ENCODE measurements around the gene GRIP2. TPM values are rescaled to one million over a fixed set of nuclear protein-coding genes. Genes with fewer than 3 reads are reported as not detected.

GRIP2 gene
- total RNA-seq, 3 donors from 2014 or later (not counting 1 experiment from before 2014, with no cell fraction given), result not detected

DNA sequence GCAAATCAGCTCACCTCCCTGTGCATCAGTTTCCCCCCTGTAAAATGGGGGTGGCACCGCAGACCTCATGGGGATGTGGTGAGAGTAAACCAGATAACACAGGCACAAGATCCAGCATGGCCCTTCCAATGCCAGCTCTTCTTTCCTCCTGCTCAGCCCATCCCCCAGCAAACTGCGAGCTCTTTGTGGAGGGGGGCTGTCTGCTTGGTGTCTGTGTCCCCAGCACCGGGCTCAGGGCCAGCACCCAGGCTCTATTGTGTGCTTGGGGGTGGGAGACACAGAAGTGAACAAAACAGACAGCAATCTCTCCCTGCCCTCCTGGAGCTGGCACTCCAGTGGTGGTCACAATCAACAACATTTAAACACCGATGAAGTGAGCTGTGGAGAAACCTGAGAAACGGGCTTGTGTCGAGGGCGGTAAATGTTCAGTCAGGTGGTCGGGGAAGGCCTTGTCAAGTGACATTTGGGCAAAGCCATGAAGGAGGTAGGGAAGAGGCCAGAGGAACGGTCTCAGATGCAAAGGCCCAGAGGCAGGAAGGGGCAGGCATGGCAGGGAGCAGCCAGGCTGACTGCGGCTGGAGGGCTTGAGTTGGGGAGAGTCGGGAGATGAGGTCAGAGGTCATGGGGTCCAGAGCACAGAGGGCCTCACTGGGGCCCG, 28.4 kb downstream of the GRIP2 start:
- Mint-ChIP-seq H3K4me1 (peaks cover 0 to 13% of the 10 kb centered on the region in 2 donors), H3K36me3 (no peaks in the 10 kb centered on the region), H3K9me3 (no peaks in the 10 kb centered on the region), H3K27ac (no peak overlapping the region), H3K4me3 (no peak overlapping the region), H3K27me3 (ENCODE audit: low read depth in 2 of 2) (peaks cover 0 to 5% of the 10 kb centered on the region in 2 donors)
- H3K4me1 ChIP-seq (ENCODE audit: control insufficient read depth, insufficient read depth, low read length), result peaks cover 3% of the 10 kb centered on the region
- no peak for DNase-seq
- intact Hi-C loops (cut with micrococcal nuclease), result no loop called here
- 86% methylated on average over 9 of the region's 12 CpGs for WGBS (ENCODE audit: insufficient coverage)
- no peaks in the 10 kb centered on the region for H3K9me3 ChIP-seq (ENCODE audit: control insufficient read depth, insufficient read depth, low read length)
- ATAC-seq, result no peak
- H3K27me3 ChIP-seq (ENCODE audit: control insufficient read depth, insufficient read depth, low read length), result no peaks in the 10 kb centered on the region
- H3K27ac ChIP-seq (ENCODE audit: low read length), result no peak overlapping the region
- TF ChIP-seq, protein P1, sequence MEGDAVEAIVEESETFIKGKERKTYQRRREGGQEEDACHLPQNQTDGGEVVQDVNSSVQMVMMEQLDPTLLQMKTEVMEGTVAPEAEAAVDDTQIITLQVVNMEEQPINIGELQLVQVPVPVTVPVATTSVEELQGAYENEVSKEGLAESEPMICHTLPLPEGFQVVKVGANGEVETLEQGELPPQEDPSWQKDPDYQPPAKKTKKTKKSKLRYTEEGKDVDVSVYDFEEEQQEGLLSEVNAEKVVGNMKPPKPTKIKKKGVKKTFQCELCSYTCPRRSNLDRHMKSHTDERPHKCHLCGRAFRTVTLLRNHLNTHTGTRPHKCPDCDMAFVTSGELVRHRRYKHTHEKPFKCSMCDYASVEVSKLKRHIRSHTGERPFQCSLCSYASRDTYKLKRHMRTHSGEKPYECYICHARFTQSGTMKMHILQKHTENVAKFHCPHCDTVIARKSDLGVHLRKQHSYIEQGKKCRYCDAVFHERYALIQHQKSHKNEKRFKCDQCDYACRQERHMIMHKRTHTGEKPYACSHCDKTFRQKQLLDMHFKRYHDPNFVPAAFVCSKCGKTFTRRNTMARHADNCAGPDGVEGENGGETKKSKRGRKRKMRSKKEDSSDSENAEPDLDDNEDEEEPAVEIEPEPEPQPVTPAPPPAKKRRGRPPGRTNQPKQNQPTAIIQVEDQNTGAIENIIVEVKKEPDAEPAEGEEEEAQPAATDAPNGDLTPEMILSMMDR (IDR thresholded peaks at IDR 0.05), result no peak
- H3K4me3 ChIP-seq (ENCODE audit: low read length), result no peak overlapping the region
- no peaks in the 10 kb centered on the region for H3K36me3 ChIP-seq (ENCODE audit: control insufficient read depth, insufficient read depth, low read length)

DNA sequence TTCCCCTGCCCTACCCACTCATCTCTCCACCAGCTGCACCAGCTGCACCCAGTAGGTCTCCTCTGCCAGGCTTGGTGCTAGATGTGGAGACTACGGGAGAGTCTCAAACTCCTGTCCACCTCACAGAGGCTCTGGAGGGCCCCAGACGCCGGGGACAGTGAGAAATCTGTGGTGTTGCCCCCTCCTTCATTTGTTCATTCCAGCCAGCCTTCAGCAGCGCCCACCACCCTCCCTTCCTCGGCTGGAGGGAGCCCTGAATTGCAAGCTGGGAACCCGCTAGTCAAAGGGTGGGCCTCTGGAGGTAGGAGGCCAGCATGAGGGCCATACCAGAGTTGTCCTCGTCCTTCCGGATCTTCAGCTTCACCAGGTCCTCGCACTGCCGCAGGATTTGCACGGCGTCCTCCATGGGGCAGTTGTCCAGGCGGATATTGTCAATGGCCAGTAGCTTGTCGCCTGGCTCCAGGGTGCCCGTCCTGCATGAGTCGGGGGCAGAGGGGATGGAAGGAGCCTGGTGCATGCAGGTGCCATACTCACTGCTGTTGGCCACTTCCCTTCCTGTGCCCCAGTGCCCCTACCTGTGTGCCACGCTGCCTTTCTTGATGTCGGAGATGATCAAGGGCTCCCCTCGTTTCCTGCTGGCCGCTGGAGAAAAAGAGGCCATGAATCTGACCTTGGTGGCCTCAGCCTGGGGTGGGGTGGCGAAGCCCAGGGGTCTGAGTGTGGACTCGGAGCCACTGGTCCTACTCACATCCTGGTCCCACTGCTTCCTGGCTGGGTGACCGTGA, 29.1 kb downstream of the GRIP2 start:
- no peaks in the 10 kb centered on the region for H3K27me3 ChIP-seq (ENCODE audit: control insufficient read depth, insufficient read depth, low read length)
- 86% methylated on average over 23 of the region's 23 CpGs for WGBS (ENCODE audit: insufficient coverage)
- DNase-seq (no peak), ATAC-seq (no peak)
- Mint-ChIP-seq H3K36me3 (no peaks in the 10 kb centered on the region), H3K27ac (no peak overlapping the region), H3K27me3 (ENCODE audit: low read depth in 2 of 2) (peaks cover 0 to 5% of the 10 kb centered on the region in 2 donors), H3K4me1 (peaks cover 0 to 13% of the 10 kb centered on the region in 2 donors), H3K4me3 (no peak overlapping the region), H3K9me3 (no peaks in the 10 kb centered on the region)
- TF ChIP-seq, protein P1 (IDR thresholded peaks at IDR 0.05), result no peak
- no peaks in the 10 kb centered on the region for H3K36me3 ChIP-seq (ENCODE audit: control insufficient read depth, insufficient read depth, low read length)
- H3K27ac ChIP-seq (ENCODE audit: low read length), result no peak overlapping the region
- intact Hi-C loops (cut with micrococcal nuclease), result no loop called here
- H3K9me3 ChIP-seq (ENCODE audit: control insufficient read depth, insufficient read depth, low read length), result no peaks in the 10 kb centered on the region
- peaks cover 3% of the 10 kb centered on the region for H3K4me1 ChIP-seq (ENCODE audit: control insufficient read depth, insufficient read depth, low read length)
- H3K4me3 ChIP-seq (ENCODE audit: low read length), result no peak overlapping the region

GRCh38 chr3:14509796-14510100, 30.4 kb downstream of the GRIP2 start:
- Histone ChIP-seq H3K4me3 (ENCODE audit: low read length) (no peak overlapping the region), H3K9me3 (ENCODE audit: control insufficient read depth, insufficient read depth, low read length) (no peaks in the 10 kb centered on the region), H3K27me3 (ENCODE audit: control insufficient read depth, insufficient read depth, low read length) (no peaks in the 10 kb centered on the region), H3K36me3 (ENCODE audit: control insufficient read depth, insufficient read depth, low read length) (no peaks in the 10 kb centered on the region), H3K27ac (ENCODE audit: low read length) (no peak overlapping the region), H3K4me1 (ENCODE audit: control insufficient read depth, insufficient read depth, low read length) (peaks cover 3% of the 10 kb centered on the region)
- intact Hi-C loops (cut with micrococcal nuclease), result loop anchor here (1.0 kb wide), 1 partner anchor 412 kb away; no protein-coding TSS in a partner anchor
- 78% methylated on average over 10 of the region's 10 CpGs for WGBS (ENCODE audit: insufficient coverage)
- TF ChIP-seq, protein P1 (IDR thresholded peaks at IDR 0.05), result no peak
- ATAC-seq (no peak), DNase-seq (no peak)
- H3K9me3 Mint-ChIP-seq, result no peaks in the 10 kb centered on the region
- no peaks in the 10 kb centered on the region for H3K36me3 Mint-ChIP-seq
- peaks cover 3 to 7% of the 10 kb centered on the region in 2 donors for H3K27me3 Mint-ChIP-seq (ENCODE audit: low read depth in 2 of 2)
- no peak overlapping the region for H3K4me3 Mint-ChIP-seq
- H3K4me1 Mint-ChIP-seq, result peaks cover 0 to 13% of the 10 kb centered on the region in 2 donors
- H3K27ac Mint-ChIP-seq, result no peak overlapping the region

All from natural killer cell (primary cell).